Umbilical cord (tissue), 2 donors: ENCODE data around the gene SIAH2. TPM values are rescaled to one million over a fixed set of nuclear protein-coding genes. Genes with fewer than 3 reads are reported as not detected.
"Not testable (repeated sequence)": the region's sequence is repeated elsewhere in the genome, so short reads cannot be mapped to it uniquely, and the experiment has no call there.

ENCODE experiments used
- DNase-seq: peaks from one replicate; pipeline ENCODE4 v3.0.0-alpha.2; 2015; ENCODE audit warnings: low spot score
- total RNA-seq: library from RNA; depleted of rRNA; stranded (reverse); fragments of >200 nt; gene quantifications from one replicate; pipeline ENCODE4 v1.2.3, GENCODE V29; 2014; ENCODE audit warnings: low replicate concordance; ENCODE audit not compliant: insufficient read depth

The SIAH2 gene
- 87.6 TPM for total RNA-seq

GRCh38 chr3:150763122-150763840 lies at the start of gene SIAH2:
Gene SIAH2 (minus strand): TSS chr3:150763169. CDS start chr3:150762849, 320 bp downstream.
- DNase-seq = peak; percentile 98

DNA sequence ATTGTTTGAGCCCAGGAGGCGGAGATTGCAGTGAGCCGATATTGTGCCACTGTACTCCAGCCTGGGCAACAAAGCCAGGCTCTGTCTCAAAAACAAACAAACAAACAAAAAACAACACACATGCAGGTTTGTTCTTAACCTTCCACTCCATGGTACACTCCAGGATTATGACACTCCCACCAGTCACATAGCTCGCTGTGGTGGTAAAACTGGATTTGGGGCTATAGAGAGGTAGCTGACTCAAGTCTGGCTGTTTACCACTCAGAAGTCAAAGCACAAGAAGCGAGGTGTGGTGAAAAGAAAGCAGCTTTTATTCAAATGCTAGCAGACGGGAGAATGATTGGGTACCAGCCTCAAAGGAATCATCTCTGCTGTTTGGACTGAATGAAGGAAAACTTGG lies 49.0 kb upstream of the SIAH2 start:
- no peak for DNase-seq

DNA sequence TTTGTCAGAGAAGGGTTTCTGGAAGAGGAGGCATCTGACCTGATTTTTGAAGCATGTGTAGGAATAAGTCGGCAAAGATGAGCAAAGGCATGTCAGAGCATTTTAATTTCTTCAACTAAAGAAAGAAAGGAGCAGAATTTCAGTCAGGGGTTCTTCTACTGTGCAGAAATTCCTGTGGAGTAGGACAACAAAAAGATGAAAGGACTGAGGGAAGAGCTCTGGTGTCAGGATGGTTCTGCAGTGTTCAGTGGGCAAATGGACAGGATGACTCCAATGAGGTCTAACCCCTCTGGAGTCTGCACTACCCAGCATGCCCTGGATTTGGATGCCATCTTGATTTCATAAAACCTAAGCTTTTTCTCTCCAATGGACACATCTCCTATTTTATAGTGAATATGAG lies 47.7 kb upstream of the SIAH2 start:
- DNase-seq = no peak

GRCh38 chr3:150806185-150806835 lies 43.3 kb upstream of the SIAH2 start:
- DNase-seq = no peak

DNA sequence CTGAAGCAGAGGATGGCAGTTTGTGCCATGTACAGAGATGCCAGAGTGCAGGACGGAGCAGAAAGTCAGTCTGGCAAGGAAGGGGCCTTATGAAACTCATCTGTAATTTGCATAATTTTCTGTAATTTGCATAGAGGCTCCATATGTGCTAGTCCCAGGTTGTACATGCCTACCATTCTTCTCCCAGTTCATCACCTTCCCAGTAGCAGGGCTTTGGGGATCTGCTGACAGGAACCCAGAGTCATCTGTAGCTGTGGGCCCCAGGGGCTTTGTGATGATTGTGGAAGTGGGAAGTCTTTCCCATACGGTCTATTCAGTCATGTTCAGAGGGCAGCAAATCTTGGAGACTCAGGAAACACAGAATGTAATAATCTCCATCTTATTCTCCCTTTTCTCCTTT lies 42.4 kb upstream of the SIAH2 start:
- no peak for DNase-seq

DNA sequence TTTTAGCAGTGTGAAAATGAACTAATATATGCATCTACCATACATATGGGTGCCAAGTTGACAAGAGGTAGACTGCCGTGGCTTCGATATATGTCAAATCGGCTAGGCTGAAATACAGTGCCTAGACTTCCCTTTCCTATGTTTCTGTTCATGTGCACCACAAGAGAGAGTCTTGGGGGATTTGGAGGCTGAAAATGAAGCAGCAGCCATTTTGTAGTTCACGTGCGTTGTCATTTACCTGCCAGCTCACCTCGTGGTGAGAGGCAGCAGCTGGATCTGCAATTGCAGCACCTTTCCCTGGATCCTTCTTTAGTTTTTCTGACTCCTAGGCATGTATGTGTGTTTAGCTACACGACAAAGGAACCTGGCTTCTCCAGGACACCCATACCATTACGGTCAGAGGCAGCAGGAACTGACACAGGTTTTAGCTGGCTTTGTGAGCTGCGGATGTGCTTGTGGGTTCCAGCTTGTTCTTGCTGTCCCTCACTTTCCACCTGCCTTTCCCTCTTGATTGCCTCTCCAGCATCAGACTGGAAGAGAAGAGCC lies 40.5 kb upstream of the SIAH2 start:
- DNase-seq = no peak

GRCh38 chr3:150800722-150801121 lies 37.8 kb upstream of the SIAH2 start:
- DNase-seq = no peak

DNA sequence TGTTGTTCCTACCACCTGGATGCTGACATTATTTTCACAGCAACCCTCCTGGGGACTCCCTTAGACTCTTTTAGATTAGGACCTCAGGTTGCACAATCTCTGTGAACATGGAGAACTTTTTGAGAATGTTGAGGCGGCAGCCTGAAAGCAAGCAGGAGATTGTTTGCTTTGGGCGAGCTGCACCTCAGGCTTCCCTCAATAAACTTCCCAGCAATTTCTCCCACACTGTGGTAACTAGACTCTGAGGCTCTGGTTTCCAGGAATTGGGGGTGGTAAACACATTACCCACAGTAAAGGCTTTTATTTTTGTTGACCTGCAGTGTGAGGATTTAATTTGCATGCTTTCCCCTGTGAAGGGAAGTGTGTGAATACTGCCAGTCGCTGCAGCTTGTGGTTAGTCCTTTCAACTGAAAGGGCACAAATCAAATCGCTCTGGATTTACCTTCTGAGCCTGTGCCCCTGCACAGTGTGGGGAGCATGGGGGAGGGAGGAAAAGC lies 35.2 kb upstream of the SIAH2 start:
- peak; percentile 6 for DNase-seq

- DNase-seq = no peak
Observed at GRCh38 chr3:150797155-150797554, 34.2 kb upstream of the SIAH2 start.

DNA sequence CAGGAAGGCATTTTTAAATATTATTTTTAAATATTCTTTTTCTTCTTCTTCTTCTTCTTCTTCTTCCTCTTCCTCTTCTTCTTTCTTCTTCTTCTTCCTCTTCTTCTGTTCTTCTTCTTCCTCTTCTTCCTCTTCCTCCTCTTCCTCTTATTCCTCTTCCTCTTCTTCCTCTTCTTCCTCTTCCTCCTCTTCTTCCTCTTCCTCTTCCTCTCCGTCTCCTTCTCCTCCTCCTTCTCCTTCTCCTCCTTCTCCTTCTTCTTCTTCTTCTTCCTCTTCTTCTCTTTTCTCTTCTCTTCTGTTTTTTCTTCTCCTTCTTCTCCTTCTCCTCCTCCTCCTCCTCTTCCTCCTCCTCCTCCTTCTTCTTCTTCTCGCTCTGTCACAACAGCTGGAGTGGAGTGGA lies 33.6 kb upstream of the SIAH2 start:
- DNase-seq = not testable (repeated sequence)

GRCh38 chr3:150793641-150794040 lies 30.7 kb upstream of the SIAH2 start:
- no peak for DNase-seq

DNA sequence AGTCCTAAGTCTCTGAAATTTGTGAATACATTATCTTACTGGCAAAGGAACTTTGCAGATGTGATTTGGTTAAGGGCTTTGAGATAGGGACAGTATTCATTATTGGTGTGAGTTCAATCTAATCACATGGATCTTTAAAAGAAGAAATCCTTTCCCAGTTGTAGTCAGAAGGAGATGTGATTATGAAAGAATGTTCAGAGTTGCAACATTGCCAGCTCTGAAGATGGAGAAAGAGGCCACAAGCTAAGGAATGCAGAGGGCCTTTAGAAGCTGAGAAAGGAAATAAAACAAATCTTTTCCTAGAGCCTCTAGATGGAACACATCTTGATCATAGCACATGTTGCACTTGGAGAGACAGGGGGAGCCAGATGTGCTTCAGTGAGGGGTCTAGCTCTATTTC lies 27.7 kb upstream of the SIAH2 start:
- DNase-seq = no peak

DNA sequence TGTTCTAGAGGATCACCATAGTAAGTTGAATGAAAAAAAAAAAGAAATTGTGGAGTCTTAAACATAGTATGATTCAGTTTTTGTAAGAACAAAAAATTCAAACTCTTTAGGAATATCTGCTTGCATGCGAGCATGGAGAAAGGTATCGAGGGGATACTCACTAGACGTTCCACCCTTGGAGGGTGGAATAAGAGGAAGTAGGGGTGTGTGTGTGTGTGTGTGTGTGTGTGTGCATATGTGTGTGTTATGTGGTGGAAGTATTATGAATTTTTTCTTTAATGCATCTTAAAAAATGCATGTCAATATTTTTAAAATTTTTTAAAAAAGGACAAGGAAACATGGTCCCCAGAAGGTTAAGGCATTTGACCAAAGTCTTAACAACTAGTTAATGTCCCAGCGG lies 26.5 kb upstream of the SIAH2 start:
- DNase-seq = no peak

DNA sequence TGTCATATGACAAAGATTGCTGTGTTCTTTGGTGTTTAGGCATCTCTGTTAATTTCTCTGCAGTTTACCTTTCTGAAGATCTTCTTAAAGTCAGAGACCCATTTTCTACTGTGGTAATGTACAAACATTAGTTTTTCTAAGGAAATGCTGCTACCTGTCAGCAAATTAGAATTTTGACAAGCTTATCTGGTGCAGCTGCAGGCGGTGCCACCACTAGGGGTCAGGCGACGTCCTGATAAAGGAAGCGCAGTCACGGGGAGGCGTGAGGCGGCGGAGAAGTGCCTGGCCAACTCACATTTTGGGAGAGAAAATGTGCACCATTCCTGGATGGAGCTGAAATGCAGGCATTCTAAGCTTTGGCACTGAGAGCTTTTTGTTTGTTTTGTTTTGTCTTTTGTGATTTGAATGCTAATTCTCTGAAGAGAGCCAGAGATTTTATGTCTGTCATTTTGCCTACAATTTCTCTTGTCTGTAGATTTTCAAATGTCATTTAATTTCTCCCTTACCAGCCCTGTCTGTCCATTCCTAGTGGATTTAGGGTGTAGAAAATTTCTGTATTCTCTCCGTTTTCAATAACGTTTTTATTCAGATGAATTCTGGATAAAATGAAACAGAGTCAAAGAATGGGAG lies 24.9 kb upstream of the SIAH2 start:
- peak; percentile 78 for DNase-seq

DNA sequence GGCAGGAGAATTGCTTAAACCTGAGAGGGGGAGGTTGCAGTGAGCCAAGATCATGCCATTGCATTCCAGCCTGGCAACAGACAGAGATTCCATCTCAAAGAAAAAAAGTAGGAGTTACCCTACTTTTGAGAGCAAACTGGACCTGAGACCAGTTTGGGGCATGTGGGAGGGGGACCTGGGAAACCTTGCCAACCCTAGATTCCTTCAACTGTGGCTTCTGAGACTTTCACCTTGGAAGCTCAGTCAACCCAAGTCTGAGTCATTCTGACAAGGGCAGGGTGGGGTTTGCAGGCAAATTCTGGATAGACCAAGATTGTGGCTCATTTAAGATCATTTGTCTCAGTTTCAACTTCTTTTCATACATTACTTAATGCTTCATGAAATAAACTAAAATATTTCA lies 23.8 kb upstream of the SIAH2 start:
- no peak for DNase-seq

DNA sequence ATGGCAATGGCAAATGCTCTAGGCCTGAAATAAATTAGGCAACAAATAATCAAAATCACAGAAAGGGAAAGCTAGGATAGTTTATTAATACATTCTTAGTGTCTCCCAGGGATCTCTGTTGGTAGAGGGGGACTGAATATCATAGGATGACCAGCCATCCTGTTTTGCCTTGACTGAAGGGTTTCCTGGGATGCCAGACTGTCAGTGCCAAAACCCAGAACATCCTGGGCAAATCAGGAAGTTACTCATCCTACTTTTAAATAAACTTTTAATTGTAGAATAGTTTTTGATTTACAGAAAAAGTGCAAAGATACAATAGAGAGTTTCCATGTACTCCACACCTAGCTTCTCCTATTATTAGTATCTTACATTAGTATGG lies 21.8 kb upstream of the SIAH2 start:
- DNase-seq = no peak

DNA sequence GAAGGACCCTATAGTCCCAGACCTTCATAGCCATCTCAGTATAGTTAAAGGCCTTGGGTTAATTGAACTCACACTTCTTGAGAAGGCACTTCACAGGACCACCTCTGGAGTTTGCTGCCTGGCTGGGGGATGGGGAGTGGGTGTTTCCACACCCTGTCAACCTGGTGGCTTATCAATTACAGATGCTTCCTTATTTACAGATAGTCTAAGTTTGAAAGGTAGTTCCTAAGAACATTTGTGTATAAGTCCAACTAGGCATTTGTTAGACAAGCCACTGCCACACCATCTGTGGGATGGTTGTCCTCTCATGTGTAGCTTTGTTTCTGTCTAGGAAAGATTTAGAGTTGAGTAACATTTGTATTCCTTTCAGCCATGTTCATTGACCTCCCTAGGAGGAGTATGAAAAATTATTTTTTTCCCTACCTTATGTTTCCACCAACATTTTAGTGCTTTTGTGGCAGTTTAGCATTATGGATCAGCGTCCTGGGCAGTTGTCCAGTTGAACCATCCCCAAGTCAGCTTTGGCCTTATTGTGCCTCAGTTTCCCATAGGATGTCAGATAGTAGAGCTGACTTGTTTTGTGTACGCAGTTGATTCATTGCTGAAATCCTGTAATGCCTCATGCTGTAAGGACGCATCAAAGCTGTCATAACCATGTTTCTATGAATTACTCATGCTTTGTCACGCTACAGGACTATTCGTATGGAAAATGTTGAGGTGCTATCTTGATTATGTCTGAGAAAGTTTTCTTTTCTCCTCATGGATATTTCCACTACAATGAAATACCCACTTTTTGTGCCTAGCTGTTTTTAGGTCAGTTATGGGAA lies 21.2 kb upstream of the SIAH2 start:
- no peak for DNase-seq

GRCh38 chr3:150783316-150783715 lies 20.3 kb upstream of the SIAH2 start:
- no peak for DNase-seq

DNA sequence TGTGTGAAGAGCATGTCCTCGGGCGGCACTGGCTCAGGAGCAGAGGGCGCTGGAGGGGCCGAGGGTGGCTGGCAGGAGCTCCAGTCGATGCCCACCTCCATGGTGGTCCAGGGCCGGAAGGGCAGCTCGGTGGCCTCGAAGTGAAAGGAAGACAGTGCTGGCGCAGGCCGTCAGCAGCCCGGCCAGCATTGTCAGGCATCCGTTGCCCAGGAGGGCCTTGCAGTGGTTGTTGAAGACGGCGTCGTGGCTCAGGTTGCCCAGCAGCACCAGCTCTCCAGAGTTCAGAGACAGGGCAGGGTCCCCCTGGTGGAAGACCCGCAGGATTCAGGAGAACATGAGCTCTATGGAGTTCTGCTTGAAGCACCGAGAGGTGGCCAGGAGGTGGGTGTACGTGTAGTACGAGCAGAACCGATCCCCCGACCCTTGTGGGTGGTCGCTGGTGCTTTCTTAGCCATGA lies 16.5 kb upstream of the SIAH2 start:
- no peak for DNase-seq

GRCh38 chr3:150778793-150779401 lies 15.9 kb upstream of the SIAH2 start:
- no peak for DNase-seq

- DNase-seq = no peak
Observed at GRCh38 chr3:150775001-150775599, 12.1 kb upstream of the SIAH2 start.
